GM21619 (cell line): ENCODE results near the gene ZNF90.
"Not testable (repeated sequence)": the region's sequence is repeated elsewhere in the genome, so short reads cannot be mapped to it uniquely, and the experiment has no call there.

Experiments used
- ATAC-seq: cut with Tn5 transposase; IDR thresholded peaks from one replicate; pipeline ENCODE4 v1.9.1; 2021; ENCODE audit not compliant: unreplicated experiment

Gene ZNF90

DNA sequence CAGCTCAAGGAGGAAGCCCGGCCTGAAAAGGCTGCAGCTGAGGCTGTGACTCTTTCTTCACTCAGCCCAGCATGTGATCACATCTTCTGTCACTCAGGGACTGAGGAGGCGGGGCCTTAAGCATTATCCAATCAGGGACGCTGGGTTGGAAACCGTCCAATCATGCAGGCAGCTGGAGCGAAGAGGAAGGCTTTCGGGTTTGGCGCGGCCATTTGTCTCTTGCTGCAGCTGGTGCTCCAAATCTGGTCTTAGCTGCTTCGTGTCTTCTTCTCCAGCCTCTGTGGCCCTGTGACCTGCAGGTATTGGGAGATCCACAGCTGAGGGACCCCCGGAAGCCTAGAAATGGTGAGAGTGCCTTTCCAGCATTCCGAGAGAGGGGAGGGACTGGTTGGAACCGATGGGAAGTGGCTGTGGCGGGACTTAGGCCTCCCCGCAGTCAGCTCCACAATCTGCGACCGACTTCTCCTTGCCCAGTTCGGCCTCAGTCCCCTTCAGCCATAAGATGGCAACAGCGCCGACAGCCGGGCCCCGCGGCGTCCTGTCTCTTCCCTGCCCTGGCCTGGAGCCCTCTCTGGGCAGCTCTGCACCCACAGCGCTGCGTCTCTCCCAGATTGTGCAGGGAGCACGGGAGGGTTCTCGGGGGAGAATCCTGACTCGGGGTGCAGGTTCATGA, at the start of gene ZNF90:
ZNF90 (plus strand) TSS at position 210 of the 673 bp plus-strand sequence; CDS start at position 343, 133 bp downstream.
- peak; percentile 91 for ATAC-seq

DNA sequence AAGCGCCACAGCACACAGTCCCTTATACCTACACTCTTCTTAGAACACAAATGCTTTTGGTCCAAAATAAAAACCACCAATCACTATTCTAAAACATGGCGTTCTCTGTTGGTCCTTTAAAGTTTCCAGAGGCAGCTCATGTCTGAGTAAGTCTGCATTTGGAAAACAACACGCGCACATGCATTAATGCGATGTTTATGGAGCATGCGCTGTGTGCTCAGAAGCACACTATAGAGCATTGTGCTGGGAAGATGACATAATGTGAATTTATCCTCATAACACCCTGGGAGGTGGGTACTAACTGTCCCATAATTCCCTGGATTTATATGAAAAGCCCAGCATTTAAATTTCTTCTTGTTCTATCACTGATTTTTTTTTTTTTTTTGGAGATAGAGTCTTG, 49.2 kb upstream of the ZNF90 start:
- no peak for ATAC-seq

DNA sequence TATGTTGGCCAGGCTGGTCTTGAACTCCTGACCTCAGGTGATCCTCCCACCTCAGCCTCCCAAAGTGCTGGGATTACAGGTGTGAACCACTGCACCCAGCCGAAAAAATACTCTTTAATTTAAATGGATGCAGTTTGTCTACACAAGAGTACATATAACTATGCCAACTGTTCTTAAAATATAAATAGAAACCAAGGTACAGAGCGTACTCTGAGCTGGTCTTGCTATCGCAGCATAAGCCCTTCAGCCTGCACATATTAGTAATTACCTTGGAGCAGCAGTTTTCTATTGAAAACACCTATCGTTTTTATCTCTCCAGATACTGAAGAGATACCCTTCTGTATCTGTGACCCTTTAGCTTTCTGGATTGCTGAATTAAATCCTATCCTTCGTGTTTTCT, 41.9 kb upstream of the ZNF90 start:
- no peak for ATAC-seq

DNA sequence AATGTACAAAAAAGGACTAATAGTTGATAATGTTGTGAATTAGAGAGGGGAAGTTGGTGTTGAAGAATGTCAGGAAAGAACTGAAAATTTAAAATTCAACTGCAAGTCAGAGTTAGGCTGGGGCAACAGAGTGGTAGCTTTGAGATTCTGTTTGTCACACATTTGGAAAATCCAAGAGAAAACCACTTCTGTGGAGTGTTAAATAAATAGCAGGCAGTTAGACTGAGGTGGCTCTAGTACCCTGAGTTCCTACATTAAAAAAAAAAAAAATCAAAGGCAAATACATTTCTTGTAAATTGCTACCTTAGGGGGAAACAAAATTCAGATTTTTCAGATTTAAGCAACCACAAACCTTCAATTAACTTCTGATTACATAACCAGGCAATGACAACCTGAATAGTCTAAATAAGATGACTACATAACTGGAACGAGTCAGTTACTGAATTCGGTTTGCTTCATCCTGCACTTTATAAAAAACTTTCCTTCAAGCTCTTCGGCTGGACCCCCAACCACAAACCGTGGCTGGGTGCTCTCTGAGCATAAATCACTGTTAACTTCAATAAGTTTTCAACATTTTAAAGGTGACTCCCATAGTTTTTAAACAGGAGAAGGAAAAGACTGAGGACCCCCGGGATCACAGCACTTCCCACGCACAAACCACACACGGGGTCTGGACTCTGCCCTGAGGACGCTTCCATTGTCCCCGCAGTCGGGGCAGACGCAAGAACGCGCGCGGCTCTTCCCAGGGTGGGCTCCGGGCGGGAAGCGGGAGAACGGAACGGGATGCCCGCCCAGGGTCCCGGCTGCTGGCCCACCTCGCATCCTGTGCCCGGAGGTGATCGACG, 39.2 kb upstream of the ZNF90 start:
- ATAC-seq = no peak

DNA sequence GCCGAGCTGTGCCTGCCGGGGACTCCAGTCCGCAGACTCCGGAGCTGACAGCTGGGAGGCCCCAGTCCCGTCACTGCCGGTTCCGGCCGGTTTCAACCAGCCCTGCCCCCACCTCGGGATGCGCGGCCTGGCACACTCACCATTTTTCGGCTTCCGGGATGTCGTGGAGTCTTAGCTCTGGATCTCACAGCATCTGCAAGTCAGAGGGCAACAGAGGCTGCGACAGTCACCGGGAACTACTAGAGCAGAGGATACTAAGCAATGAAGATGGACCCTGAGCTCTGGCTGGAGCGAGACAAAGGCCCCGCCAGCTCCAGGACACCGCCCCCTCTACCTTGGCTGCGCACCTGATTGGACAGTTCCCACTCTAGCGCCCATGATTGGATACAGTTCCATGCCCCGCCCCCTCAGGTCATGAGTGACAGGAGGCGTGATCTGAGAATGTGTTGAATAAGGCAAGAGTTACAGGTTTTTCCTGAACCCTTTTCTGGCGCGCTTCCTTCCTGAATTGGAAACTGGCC, 38.5 kb upstream of the ZNF90 start, which contains the start of gene ZNF682:
ZNF682 (minus strand) TSS at position 303 of the 521 bp plus-strand sequence; CDS start at position 143, 160 bp downstream.
- ATAC-seq = peak; percentile 96

DNA sequence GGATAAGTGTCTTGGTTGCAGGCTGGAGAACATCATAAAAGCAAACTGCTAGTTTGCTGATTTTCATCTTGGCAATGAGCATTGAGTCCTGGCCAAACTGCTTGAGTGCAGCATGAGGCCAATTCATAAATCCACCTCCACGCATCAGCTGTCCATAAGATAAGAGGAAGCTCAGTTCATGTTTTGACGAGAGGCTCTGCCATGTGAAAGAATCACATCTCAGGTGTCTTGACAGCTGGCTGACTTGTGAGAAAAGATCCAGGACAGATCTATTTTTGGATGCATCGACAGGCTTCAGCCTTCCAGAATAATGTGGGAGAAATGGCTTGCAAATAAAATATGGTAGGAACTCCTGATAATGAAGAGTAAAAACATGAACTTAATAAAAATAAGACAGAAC, 33.1 kb upstream of the ZNF90 start:
- ATAC-seq = no peak

DNA sequence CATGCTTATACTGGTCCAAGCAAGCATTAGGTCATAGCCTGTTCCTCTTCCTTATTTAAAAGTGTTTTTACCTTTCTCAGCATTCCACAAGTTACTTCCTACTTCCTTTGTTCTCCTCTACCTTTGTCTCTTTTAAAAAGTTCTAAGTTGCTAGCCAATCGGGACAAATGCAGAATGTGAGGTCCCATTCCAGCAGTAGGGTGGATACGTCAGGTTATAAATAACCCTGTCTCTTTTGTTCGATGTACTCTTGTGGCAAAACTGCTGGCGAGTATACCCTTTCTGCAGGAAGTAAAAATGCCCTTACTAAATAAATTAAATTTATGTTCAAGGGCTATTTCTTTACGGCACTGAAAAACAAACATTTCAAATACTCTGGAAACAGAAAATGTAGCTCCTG, 32.1 kb upstream of the ZNF90 start:
- ATAC-seq = not testable (repeated sequence)

DNA sequence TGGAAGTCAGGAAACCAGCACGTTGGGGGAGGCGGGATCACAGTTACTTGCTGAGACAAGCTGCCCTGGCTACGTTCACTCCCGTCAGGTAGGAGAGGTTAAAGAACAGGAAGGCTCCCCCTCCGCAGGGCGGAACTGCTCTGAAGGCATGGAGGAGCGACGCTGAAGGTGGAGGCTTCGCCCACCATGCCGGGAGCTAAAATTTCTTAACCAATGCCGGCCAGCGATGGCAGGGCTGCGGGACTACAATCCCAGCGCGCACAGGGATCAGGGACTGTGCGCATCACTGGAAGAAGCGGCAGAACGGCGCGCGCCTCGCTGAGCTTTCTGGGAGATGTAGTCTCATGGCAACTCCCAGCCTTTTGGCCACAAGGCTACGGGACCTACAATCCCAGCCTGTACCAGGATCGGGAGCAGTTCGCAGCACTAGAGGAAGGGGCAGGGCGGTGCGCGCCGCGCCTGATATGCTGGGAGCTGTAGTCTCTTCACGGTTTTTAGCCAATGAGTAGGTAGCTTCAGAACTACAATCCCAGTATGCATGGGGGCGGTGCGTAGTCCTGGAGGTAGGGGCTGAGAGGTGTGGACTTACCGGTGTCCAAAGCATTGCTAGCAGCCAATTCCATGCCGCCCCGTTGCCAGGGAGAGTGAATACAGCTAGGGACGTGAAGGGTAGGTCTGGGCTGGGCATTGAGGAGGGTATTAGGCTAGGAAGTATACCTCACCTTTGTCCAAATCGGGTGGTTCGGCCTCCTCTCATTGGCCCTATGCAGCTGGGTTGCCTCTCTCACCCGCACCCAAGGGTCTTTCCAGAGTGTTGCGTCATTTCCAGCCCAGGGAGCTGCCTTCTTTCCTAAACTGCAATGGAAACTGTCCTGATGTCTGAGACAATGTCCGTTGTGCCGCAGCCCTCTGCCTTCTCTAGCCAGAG, 25.7 kb upstream of the ZNF90 start:
- peak; percentile 96 for ATAC-seq

DNA sequence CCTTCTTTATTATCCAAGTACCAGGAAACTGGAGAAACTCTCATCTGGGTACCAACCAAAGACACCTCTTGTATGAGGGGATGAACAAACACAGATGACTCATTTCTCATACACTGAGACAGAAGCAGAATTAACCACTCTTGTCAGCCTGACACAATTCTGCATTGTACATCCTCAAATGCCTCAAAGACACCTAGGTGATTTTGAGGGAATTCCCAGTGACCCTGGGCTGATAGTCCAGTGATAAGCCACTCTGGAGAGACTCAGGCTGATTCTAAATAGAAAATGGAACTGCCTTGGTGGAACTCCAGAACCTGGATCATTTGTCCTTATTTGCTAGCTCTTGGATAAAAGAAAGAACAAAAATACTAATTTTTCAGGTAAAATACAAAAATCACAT, 19.1 kb upstream of the ZNF90 start:
- not testable (repeated sequence) for ATAC-seq

DNA sequence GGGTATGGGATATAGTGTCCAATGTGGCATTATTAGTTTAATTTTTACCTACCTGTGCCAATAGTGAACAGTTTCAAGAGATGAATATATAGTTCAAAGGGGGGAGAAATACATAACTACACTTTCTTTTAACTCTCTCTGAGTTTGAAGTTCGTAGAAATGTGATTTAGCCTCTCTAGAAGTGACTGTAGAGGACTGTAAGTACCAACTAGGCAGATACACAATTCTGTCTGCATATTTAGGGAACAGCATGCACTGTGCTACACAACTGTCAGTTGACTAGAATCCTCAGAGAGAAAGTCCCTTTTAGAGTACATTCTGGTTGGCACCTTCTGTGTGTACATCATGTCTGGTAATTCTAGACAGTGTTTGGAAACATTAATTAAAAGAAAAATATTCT, 17.5 kb upstream of the ZNF90 start:
- no peak for ATAC-seq

DNA sequence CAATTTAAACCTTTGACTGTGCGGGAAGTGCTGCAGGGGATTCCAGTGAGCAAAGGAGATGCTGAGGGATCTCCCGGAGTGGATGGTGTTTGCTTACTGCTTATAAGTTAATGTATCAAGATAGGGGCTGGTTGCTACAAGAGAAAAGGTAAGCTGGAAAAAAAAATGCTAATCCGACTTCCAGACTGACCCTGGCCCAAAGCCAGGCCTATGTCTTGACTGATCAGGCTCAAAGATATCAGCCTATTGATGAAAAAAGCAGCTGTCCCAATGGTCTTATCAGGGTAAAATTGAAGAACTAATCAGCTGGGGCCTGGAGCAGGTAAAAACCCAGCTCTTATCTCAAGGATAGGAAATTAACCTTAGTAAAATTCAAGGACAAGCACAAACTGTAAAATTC, 10.9 kb upstream of the ZNF90 start:
- no peak for ATAC-seq

DNA sequence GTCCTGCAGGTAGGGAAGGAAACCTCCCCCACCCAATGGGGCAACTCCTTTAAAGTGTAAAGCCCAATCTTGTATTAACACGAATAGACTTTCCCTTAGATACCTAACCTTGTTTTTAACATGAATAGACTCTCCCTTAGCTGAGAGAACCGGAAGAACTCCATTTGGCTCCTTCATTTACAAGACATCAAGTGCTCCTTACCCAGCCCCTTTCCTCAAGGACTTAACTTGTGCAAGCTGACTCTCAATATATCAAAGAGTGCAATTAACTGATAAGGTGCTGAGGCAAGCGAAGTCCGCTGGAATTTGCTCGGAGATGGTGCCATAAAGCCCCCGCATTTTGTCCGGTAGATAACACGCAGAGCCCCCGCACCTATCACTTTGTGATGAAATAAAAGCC, 9.9 kb upstream of the ZNF90 start:
- ATAC-seq = no peak

DNA sequence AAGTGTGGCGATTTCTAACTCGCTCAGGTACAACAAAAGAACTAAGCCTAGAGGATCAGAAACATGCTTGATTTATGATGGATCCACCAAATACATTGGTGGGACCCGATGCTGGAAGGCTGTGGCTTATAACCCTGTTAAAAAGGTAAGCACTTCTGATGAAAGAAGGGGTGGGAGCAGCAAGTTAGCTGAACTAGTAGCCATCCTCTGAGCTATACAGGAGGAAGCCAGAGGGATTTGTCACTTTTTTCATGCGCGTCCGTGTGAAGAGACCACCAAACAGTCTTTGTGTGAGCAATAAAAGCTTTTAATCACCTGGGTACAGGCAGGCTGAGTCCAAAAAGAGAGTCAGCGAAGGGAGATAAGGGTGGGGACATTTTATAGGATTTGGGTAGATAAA, 9.2 kb upstream of the ZNF90 start:
- ATAC-seq = not testable (repeated sequence)

DNA sequence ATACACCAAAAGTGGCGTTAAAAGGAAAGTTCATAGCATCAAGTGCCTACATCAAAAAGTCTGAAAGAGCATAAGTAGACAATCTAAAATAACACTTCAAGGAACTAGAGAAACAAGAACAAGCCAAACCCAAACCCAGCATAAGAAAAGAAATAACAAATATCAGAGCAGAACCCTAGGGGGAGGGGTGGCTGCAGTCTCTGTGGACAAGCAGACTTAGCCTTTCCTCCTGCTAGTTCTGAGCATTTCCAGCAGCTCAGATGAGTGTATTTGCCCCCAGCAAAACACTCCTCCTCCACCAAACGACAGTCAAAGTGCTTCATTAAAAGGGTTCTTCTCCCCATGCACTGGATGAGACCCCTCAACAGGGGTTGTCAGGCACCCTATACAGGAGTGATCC, 7.1 kb upstream of the ZNF90 start:
- ATAC-seq = no peak

DNA sequence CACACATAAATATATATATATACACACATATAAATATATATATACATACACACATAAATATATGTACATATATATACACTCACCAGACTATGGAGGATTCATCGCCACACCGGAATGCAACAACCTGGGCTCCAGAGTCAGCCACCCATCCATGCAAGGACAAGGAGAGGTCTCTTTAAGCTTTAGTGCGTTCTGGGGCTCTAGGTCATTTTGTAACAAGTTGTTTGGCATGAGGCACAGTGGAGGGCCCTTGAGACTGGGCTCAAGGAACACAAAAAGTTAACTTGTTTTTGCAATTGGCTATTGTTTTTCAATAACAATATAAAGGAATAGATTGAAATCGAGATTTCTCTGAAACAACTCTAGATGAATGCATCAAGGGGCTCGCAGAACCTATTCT, 4.9 kb upstream of the ZNF90 start:
- ATAC-seq = no peak

DNA sequence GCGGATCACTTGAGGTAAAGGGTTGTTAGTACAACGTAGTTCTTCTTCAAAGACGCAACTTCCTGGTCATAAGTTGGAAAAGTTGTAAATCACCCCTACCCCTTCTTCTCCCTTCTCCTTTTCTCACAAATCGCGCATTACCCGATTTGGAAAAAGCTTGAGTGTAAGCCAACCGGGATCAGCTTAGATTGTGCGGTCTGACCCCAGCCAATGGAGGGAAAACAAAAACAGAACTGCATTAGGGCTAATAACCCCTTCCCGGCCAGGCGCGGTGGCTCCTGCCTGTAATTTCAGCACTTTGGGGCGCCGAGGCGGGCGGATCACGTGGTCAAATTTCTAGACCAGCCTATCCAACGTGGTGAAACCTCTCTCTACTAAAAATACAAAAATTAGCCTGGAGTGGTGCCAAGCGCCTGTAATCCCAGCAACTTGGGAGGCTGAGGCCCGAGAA, 806 bp downstream of the ZNF90 start:
- ATAC-seq = no peak

DNA sequence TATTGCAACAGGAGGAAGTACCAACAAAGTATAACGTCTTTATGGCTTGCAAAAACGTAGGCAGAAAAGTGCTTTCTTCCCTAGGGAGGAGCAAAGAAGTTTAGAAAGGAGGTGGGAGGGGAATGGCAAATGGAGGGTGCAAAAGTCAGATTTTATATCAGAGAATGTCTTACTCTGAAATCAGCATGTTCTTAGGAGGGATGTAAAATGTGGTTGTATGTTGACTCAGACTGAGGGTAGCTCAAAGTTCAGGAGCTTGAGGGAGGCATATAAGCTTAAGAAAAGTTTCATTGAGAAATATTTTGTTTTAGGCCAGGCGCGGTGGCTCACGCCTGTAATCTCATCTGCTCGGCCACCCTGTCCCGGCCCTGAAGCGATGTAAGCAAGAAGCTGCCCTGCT, 1.7 kb downstream of the ZNF90 start:
- no peak for ATAC-seq

DNA sequence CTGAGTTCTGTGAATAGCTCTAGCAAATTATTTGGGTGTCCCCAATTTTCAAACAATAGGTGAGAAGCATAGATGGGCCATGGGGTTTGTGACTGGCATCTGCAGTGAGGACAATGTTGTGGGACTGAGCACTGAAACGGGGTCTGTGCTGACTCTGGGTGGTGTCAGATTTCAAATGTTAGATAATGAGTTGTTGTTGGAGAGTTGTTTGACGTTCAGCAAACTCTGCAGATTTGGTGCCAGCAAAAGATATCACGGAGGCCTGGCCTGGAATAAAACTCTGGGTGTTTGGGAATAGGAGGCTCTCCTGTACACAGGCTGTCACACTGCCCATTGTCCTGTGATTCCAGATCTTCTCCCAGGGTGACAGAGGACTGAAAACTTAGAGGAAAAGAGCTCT, 2.9 kb downstream of the ZNF90 start:
- ATAC-seq = no peak

DNA sequence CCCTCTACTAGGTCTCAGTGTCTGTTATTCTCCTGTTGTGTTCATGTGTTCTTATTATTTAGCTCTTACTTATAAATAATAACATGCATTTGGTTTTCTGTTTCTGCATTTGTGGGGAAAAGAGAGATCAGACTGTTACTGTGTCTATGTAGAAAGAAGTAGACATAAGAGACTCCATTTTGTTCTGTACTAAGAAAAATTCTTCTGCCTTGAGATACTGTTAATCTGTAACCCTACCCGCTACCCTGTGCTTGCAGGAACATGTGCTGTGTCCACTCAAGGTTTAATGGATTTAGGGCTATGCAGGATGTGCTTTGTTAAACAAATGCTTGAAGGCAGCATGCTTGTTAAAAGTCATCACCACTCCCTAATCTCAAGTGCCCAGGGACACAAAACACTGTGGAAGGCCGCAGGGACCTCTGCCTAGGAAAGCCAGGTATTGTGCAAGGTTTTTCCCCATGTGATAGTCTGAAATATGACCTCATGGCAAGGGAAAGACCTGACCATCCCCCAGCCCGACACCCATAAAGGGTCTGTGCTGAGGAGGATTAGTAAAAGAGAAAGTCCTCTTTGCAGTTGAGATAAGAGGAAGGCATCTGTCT, 4.5 kb downstream of the ZNF90 start:
- ATAC-seq = not testable (repeated sequence)

DNA sequence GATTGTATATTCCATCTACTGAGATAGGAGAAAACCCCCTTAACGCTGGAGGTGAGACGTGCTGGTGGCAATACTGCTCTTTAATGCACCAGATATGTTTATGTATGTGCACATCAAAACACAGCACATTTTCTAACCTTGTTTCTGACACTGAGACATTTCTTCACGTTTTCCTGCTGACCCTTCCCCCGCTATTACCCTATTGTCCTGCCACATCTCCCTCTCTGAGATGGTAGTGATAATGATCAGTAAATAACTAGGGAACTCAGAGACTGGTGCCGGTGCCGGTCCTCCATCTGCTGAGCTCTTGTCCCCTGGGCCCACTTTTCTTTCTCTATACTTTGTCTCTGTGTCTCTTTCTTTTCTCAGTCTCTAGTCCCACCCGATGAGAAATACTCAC, 5.1 kb downstream of the ZNF90 start:
- not testable (repeated sequence) for ATAC-seq
